Measurements from ENCODE around the gene C17orf100. TPM values are rescaled to one million over a fixed set of nuclear protein-coding genes. Genes with fewer than 3 reads are reported as not detected.

The C17orf100 gene
- 0.34 and 0.46 TPM in 2 replicates for total RNA-seq

- peaks cover 15% of the 10 kb centered on the region for H3K27me3 ChIP-seq (ENCODE audit: control insufficient read depth, insufficient read depth, low read length)
- TF ChIP-seq CTCF (IDR thresholded peaks at IDR 0.05; ENCODE audit: insufficient read depth, low read length, poor library complexity, severe bottlenecking): no peak
- peak; percentile 59 for DNase-seq (ENCODE audit: low read depth)
- H3K4me3 ChIP-seq (ENCODE audit: low read depth, low read length): peak within 1 kb of the TSS; percentile 97
- H3K36me3 ChIP-seq (ENCODE audit: control insufficient read depth, insufficient read depth, low read length): no peaks in the 10 kb centered on the region
These were observed at the start of gene C17orf100, which contains the start of gene MED31 for GRCh38 chr17:6651354-6651918. Gene C17orf100 (plus strand): TSS chr17:6651762. CDS start chr17:6651914, 152 bp downstream. Gene MED31 (minus strand): TSS chr17:6651605. CDS start chr17:6651528, 77 bp downstream.

- no peak for DNase-seq (ENCODE audit: low read depth)
- Histone ChIP-seq H3K36me3 (ENCODE audit: control insufficient read depth, insufficient read depth, low read length) (no peaks in the 10 kb centered on the region), H3K4me3 (ENCODE audit: low read depth, low read length) (no peak overlapping the region), H3K27me3 (ENCODE audit: control insufficient read depth, insufficient read depth, low read length) (no peaks in the 10 kb centered on the region)
- no peak for TF ChIP-seq CTCF (IDR thresholded peaks at IDR 0.05; ENCODE audit: insufficient read depth, low read length, poor library complexity, severe bottlenecking)
These were observed 49.4 kb upstream of the C17orf100 start for GRCh38 chr17:6602141-6602540.

- Histone ChIP-seq H3K4me3 (ENCODE audit: low read depth, low read length) (no peak overlapping the region), H3K27me3 (ENCODE audit: control insufficient read depth, insufficient read depth, low read length) (no peaks in the 10 kb centered on the region), H3K36me3 (ENCODE audit: control insufficient read depth, insufficient read depth, low read length) (no peaks in the 10 kb centered on the region)
- no peak for TF ChIP-seq CTCF (IDR thresholded peaks at IDR 0.05; ENCODE audit: insufficient read depth, low read length, poor library complexity, severe bottlenecking)
- no peak for DNase-seq (ENCODE audit: low read depth)
These were observed 47.7 kb upstream of the C17orf100 start for GRCh38 chr17:6603744-6604325.

- DNase-seq (ENCODE audit: low read depth): no peak
- no peaks in the 10 kb centered on the region for H3K27me3 ChIP-seq (ENCODE audit: control insufficient read depth, insufficient read depth, low read length)
- H3K4me3 ChIP-seq (ENCODE audit: low read depth, low read length): no peak overlapping the region
- no peaks in the 10 kb centered on the region for H3K36me3 ChIP-seq (ENCODE audit: control insufficient read depth, insufficient read depth, low read length)
- no peak for TF ChIP-seq CTCF (IDR thresholded peaks at IDR 0.05; ENCODE audit: insufficient read depth, low read length, poor library complexity, severe bottlenecking)
These were observed 46.4 kb upstream of the C17orf100 start for GRCh38 chr17:6605142-6605541.

- H3K36me3 ChIP-seq (ENCODE audit: control insufficient read depth, insufficient read depth, low read length): no peaks in the 10 kb centered on the region
- DNase-seq (ENCODE audit: low read depth): peak; percentile 45
- H3K27me3 ChIP-seq (ENCODE audit: control insufficient read depth, insufficient read depth, low read length): no peaks in the 10 kb centered on the region
- TF ChIP-seq CTCF (IDR thresholded peaks at IDR 0.05; ENCODE audit: insufficient read depth, low read length, poor library complexity, severe bottlenecking): no peak
- no peak overlapping the region for H3K4me3 ChIP-seq (ENCODE audit: low read depth, low read length)
These were observed 43.2 kb upstream of the C17orf100 start for GRCh38 chr17:6608321-6608720.

GRCh38 chr17:6610011-6610410 lies 41.6 kb upstream of the C17orf100 start:
- Histone ChIP-seq H3K36me3 (ENCODE audit: control insufficient read depth, insufficient read depth, low read length) (no peaks in the 10 kb centered on the region), H3K4me3 (ENCODE audit: low read depth, low read length) (no peak overlapping the region), H3K27me3 (ENCODE audit: control insufficient read depth, insufficient read depth, low read length) (no peaks in the 10 kb centered on the region)
- no peak for TF ChIP-seq CTCF (IDR thresholded peaks at IDR 0.05; ENCODE audit: insufficient read depth, low read length, poor library complexity, severe bottlenecking)
- no peak for DNase-seq (ENCODE audit: low read depth)
